Astrocyte (in vitro differentiated cells and primary cell): ENCODE measurements around the gene SPPL3.

ENCODE experiments used
- CTCF ChIP-seq: IDR thresholded peaks from 2 replicates; pipeline ENCODE4 v1.5.1; 2011; ENCODE audit warnings: low read depth, mild to moderate bottlenecking, inconsistent platforms, low read length, moderate library complexity; ENCODE audit not compliant: insufficient read depth
- EZH2 ChIP-seq: IDR thresholded peaks from 2 replicates; pipeline ENCODE4 v1.6.1; 2012; ENCODE audit warnings: mild to moderate bottlenecking, low read length, inconsistent platforms; ENCODE audit not compliant: insufficient read depth

- TF ChIP-seq CTCF: no peak
- no peak for TF ChIP-seq EZH2
Measured at GRCh38 chr12:120718055-120718454, 186.1 kb downstream of the SPPL3 start.
